ENCODE data around the gene SLC25A48.

- TF ChIP-seq CTCF (conservative IDR thresholded peaks at IDR 0.05; ENCODE audit: low read depth, low read length) (no peak), FOS (IDR thresholded peaks at IDR 0.05; ENCODE audit: low read depth, low read length) (no peak), USF2 (IDR thresholded peaks at IDR 0.05; ENCODE audit: low read depth, low read length) (no peak), MXI1 (IDR thresholded peaks at IDR 0.05; ENCODE audit: borderline replicate concordance, low read depth, low read length) (no peak), CEBPB (IDR thresholded peaks at IDR 0.05; ENCODE audit: low read depth, low read length) (no peak), POLR2A (IDR thresholded peaks at IDR 0.05; ENCODE audit: low read depth, low read length) (no peak), RFX5 (IDR thresholded peaks at IDR 0.05; ENCODE audit: low read depth, low read length) (no peak), RAD21 (IDR thresholded peaks at IDR 0.05; ENCODE audit: low read length) (no peak), MAFK (IDR thresholded peaks at IDR 0.05; ENCODE audit: low read depth, low read length) (no peak), SMC3 (IDR thresholded peaks at IDR 0.05; ENCODE audit: low read depth, low read length) (no peak)
Measured at GRCh38 chr5:135880801-135881200, 46.3 kb downstream of the SLC25A48 start.
